HL-60 (cell line): ENCODE results near the gene MET.

ENCODE experiments used
- CTCF ChIP-seq: IDR thresholded peaks from one replicate; pipeline ENCODE4 v1.5.1; 2011; ENCODE audit warnings: low read length, control low read depth, inconsistent platforms; ENCODE audit not compliant: insufficient read depth
- POLR2AphosphoS5 ChIP-seq: IDR thresholded peaks from 2 replicates; pipeline ENCODE4 v1.6.1; 2012; ENCODE audit warnings: low read depth

GRCh38 chr7:116727432-116728009, 55.5 kb downstream of the MET start:
- TF ChIP-seq POLR2AphosphoS5 = no peak
- no peak for TF ChIP-seq CTCF
